CD4-positive, alpha-beta memory T cell (primary cell): ENCODE results near the gene UBXN1. TPM values are rescaled to one million over a fixed set of nuclear protein-coding genes. Genes with fewer than 3 reads are reported as not detected.
A peak's percentile ranks its signal among the peaks of the same experiment; 100 is the strongest.
"Not testable (repeated sequence)": the region's sequence is repeated elsewhere in the genome, so short reads cannot be mapped to it uniquely, and the experiment has no call there.

Experiments
- CTCF ChIA-PET: fragments of 350-600 bp; sonication (Branson Sonifier 250); formaldehyde crosslinking; loops from one replicate; lab custom pipeline; 2021; ENCODE audit warnings: inconsistent platforms; ENCODE audit not compliant: partially characterized antibody; lab: Charles Lee
- POLR2A ChIA-PET: fragments of 350-600 bp; sonication (Branson Sonifier 250); formaldehyde crosslinking; loops from one replicate; lab custom pipeline; 2021; ENCODE audit not compliant: partially characterized antibody; lab: Charles Lee
- DNase-seq, 5 donors: peaks; one replicate each; pipeline versions ENCODE4 v3.0.0 to v3.0.0-alpha.2; 2020 to 2022; ENCODE audit warnings: mixed read lengths in 1 of 5
- H3K27ac ChIP-seq: one replicate; pipeline ENCODE4 v1.7.0; 2013; ENCODE audit warnings: low read depth, low read length
- H3K27me3 ChIP-seq: 2 replicates; pipeline ENCODE4 v1.7.0; 2013; ENCODE audit warnings: mild to moderate bottlenecking, low read length, moderate library complexity; ENCODE audit not compliant: insufficient read depth
- H3K36me3 ChIP-seq: 2 replicates; pipeline ENCODE4 v1.7.0; 2013; ENCODE audit warnings: mild to moderate bottlenecking, low read length, moderate library complexity; ENCODE audit not compliant: insufficient read depth
- H3K4me1 ChIP-seq: 2 replicates; pipeline ENCODE4 v1.7.0; 2013; ENCODE audit warnings: mild to moderate bottlenecking, low read length, moderate library complexity; ENCODE audit not compliant: insufficient read depth
- H3K4me3 ChIP-seq, 2 donors: one replicate each; pipeline ENCODE4 v1.7.0; 2013; ENCODE audit warnings: low read length in 2 of 2, mild to moderate bottlenecking in 1 of 2
- H3K9me3 ChIP-seq, 2 donors: one replicate each; pipeline ENCODE4 v1.7.0; 2013; ENCODE audit warnings: low read length in 2 of 2, control low read depth in 1 of 2; ENCODE audit not compliant: control insufficient read depth in 1 of 2
- H3K27ac Mint-ChIP-seq, 7 donors: one replicate each; pipeline ENCODE4 v1.8.0; 2020 to 2021; ENCODE audit warnings: mixed read lengths in 7 of 7, mild to moderate bottlenecking in 6 of 7, inconsistent platforms in 3 of 7, moderate library complexity in 3 of 7
- H3K27me3 Mint-ChIP-seq, 2 donors: one replicate each; pipeline ENCODE4 v1.8.0; 2020 to 2021; ENCODE audit warnings: mixed read lengths in 2 of 2
- H3K36me3 Mint-ChIP-seq, 2 donors: one replicate each; pipeline ENCODE4 v1.8.0; 2020 to 2021; ENCODE audit warnings: mixed read lengths in 2 of 2, inconsistent platforms in 1 of 2, mild to moderate bottlenecking in 1 of 2
- H3K4me1 Mint-ChIP-seq, 4 donors: one replicate each; pipeline ENCODE4 v1.8.0; 2020 to 2021; ENCODE audit warnings: mixed read lengths in 4 of 4, mild to moderate bottlenecking in 1 of 4
- H3K4me3 Mint-ChIP-seq, 8 donors: one replicate each; pipeline ENCODE4 v1.8.0; 2020 to 2021; ENCODE audit warnings: mixed read lengths in 8 of 8, mild to moderate bottlenecking in 7 of 8, moderate library complexity in 6 of 8, inconsistent platforms in 3 of 8
- H3K9me3 Mint-ChIP-seq, 8 donors: one replicate each; pipeline ENCODE4 v1.8.0; 2020 to 2021; ENCODE audit warnings: mixed read lengths in 8 of 8, mild to moderate bottlenecking in 5 of 8, inconsistent platforms in 3 of 8, moderate library complexity in 1 of 8
- intact Hi-C: fragments of 100-400 bp; cut with micrococcal nuclease; formaldehyde crosslinking; loops from one replicate; pipeline ENCODE4 v1.15.1; 2023
- polyA plus RNA-seq, 2 donors: library from polyadenylated mRNA; unstranded; fragments of 300-500 nt; fragmentation: Illumina TruSeq; gene quantifications; one replicate each; pipeline ENCODE4 v1.2.3, GENCODE V29; 2021
- total RNA-seq, 2 experiments: library from RNA; stranded (reverse); gene quantifications; one replicate each; pipeline ENCODE4 v1.2.3, GENCODE V29; 2021

UBXN1 gene
- total and polyA plus RNA-seq, 4 experiments from 2014 or later: 150 to 185 (median 179) TPM

GRCh38 chr11:62705880-62706849 is 27.3 kb upstream of the UBXN1 start:
- Mint-ChIP-seq H3K9me3 (no peaks in the 10 kb centered on the region), H3K27me3 (no peaks in the 10 kb centered on the region), H3K27ac (peak overlapping the region; percentile 91 to 98 (median 94)), H3K36me3 (peaks cover 4 to 21% of the 10 kb centered on the region in 2 donors), H3K4me3 (peak overlapping the region; percentile 86 to 95 (median 89)), H3K4me1 (peaks cover 21 to 51% (median 36%) of the 10 kb centered on the region in 4 donors)
- ChIA-PET CTCF (interaction anchor here (0.9 to 1.9 kb wide), 8 partner anchors 10 to 112 kb away, joined by 3 to 11 read pairs (median 4); no protein-coding TSS in a partner anchor), POLR2A (interaction anchor here (0.6 to 14.3 kb wide), 33 partner anchors 10 to 1565 kb away, joined by 3 to 283 read pairs (median 6); partner anchors contain the start of genes AHNAK, B3GAT3, C11orf98 and CSKMT)
- H3K9me3 ChIP-seq: no peaks in the 10 kb centered on the region
- H3K27me3 ChIP-seq: no peaks in the 10 kb centered on the region
- H3K4me3 ChIP-seq: peak overlapping the region; percentile 69 to 86
- H3K36me3 ChIP-seq: no peaks in the 10 kb centered on the region
- intact Hi-C loops: no loop called here
- H3K27ac ChIP-seq: peak overlapping the region; percentile 78
- DNase-seq: peak; percentile 90 to 95 (median 91)
- peaks cover 50% of the 10 kb centered on the region for H3K4me1 ChIP-seq

DNA sequence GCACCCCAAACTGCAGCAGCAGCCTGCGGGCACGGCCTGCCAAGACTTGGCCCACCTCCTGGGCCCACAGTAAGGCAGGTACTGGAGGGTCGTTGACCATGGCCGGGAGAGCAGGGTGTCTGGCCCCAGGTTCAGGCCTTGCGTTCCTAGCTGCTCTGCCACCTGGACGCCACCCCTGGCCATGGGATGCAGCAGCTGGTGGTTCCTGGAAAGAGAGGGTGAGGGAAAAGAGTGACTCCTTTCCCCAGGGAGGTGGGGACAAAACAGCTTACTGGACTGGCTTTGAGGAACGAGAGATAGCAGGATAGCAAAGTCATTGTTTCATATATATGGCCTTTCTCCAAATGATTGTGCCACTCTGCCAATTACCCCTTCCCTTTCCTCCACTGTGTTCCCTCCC is 26.5 kb upstream of the UBXN1 start:
- POLR2A ChIA-PET: interaction anchor here (0.6 to 14.3 kb wide), 26 partner anchors 9 to 1566 kb away, joined by 3 to 283 read pairs (median 8); partner anchors contain the start of genes C11orf98, CSKMT, EEF1G and EML3
- Mint-ChIP-seq H3K4me3 (peak overlapping the region; percentile 86 to 95 (median 89)), H3K27me3 (no peaks in the 10 kb centered on the region), H3K27ac (peak overlapping the region; percentile 91 to 96 (median 94)), H3K4me1 (peaks cover 21 to 48% (median 36%) of the 10 kb centered on the region in 4 donors), H3K9me3 (no peaks in the 10 kb centered on the region), H3K36me3 (peaks cover 6 to 20% of the 10 kb centered on the region in 2 donors)
- intact Hi-C loops: no loop called here
- peak overlapping the region; percentile 78 for H3K27ac ChIP-seq
- no peaks in the 10 kb centered on the region for H3K27me3 ChIP-seq
- H3K9me3 ChIP-seq: no peaks in the 10 kb centered on the region
- DNase-seq: no peak
- H3K4me1 ChIP-seq: peaks cover 46% of the 10 kb centered on the region
- no peaks in the 10 kb centered on the region for H3K36me3 ChIP-seq
- CTCF ChIA-PET: interaction anchor here (0.9 to 1.9 kb wide), 6 partner anchors 9 to 111 kb away, joined by 3 to 11 read pairs (median 4); no protein-coding TSS in a partner anchor
- H3K4me3 ChIP-seq: peak overlapping the region; percentile 69 to 86

GRCh38 chr11:62703921-62704320 is 25.0 kb upstream of the UBXN1 start:
- H3K36me3 ChIP-seq, H3K36me3 Mint-ChIP-seq, H3K27ac ChIP-seq, H3K27me3 ChIP-seq, H3K9me3 Mint-ChIP-seq, DNase-seq, H3K9me3 ChIP-seq, H3K4me3 Mint-ChIP-seq, H3K4me3 ChIP-seq, intact Hi-C loops, POLR2A ChIA-PET, H3K27me3 Mint-ChIP-seq: not testable (repeated sequence)
- CTCF ChIA-PET: interaction anchor here (1.2 to 1.5 kb wide), 3 partner anchors 10 to 161 kb away, joined by 3 to 12 read pairs (median 3); partner anchors contain the start of genes C11orf98 and CSKMT
- H3K4me1 Mint-ChIP-seq: peaks cover 14 to 34% (median 25%) of the 10 kb centered on the region in 4 donors
- peak overlapping the region in 1 of 7 donors; percentile 31 for H3K27ac Mint-ChIP-seq
- peaks cover 36% of the 10 kb centered on the region for H3K4me1 ChIP-seq

GRCh38 chr11:62702246-62702645 is 23.4 kb upstream of the UBXN1 start:
- CTCF ChIA-PET: interaction anchor here (0.7 to 1.5 kb wide), 6 partner anchors 21 to 308 kb away, joined by 3 to 6 read pairs (median 3); partner anchors contain the start of genes SLC3A2 and TUT1
- Mint-ChIP-seq H3K27ac (peak overlapping the region in 1 of 7 donors; percentile 75), H3K4me3 (no peak overlapping the region), H3K27me3 (no peaks in the 10 kb centered on the region), H3K9me3 (no peaks in the 10 kb centered on the region), H3K36me3 (peaks cover 5 to 6% of the 10 kb centered on the region in 2 donors), H3K4me1 (peaks cover 10 to 20% (median 15%) of the 10 kb centered on the region in 4 donors)
- DNase-seq: no peak
- H3K27ac ChIP-seq: no peak overlapping the region
- intact Hi-C loops: no loop called here
- H3K9me3 ChIP-seq: no peaks in the 10 kb centered on the region
- H3K4me1 ChIP-seq: peaks cover 19% of the 10 kb centered on the region
- no peaks in the 10 kb centered on the region for H3K36me3 ChIP-seq
- POLR2A ChIA-PET: interaction anchor here (1.6 to 1.9 kb wide), 2 partner anchors 31 to 37 kb away, joined by 4 to 8 read pairs; partner anchors contain the start of genes C11orf98, CSKMT, LBHD1 and UQCC3
- no peak overlapping the region for H3K4me3 ChIP-seq
- no peaks in the 10 kb centered on the region for H3K27me3 ChIP-seq

- Histone ChIP-seq H3K27me3 (no peaks in the 10 kb centered on the region), H3K27ac (no peak overlapping the region), H3K4me3 (no peak overlapping the region), H3K9me3 (no peaks in the 10 kb centered on the region), H3K36me3 (no peaks in the 10 kb centered on the region), H3K4me1 (no peaks in the 10 kb centered on the region)
- Mint-ChIP-seq H3K4me3 (no peak overlapping the region), H3K27ac (peak overlapping the region in 4 of 7 donors; percentile 7 to 77 (median 56)), H3K27me3 (no peaks in the 10 kb centered on the region), H3K36me3 (peaks cover 12% of the 10 kb centered on the region in 2 donors), H3K4me1 (peaks cover 5 to 7% (median 6%) of the 10 kb centered on the region in 4 donors), H3K9me3 (no peaks in the 10 kb centered on the region)
- POLR2A ChIA-PET: interaction anchor here (0.7 to 2.9 kb wide), 8 partner anchors 15 to 134 kb away, joined by 3 to 20 read pairs (median 5); partner anchors contain the start of genes C11orf98, CSKMT, EEF1G and HNRNPUL2
- peak; percentile 73 to 80 (median 74) for DNase-seq
- intact Hi-C loops: loop anchor here (1.0 to 5.0 kb wide), 4 partner anchors 16 to 312 kb away; partner anchors contain the start of gene UBXN1
- CTCF ChIA-PET: interaction anchor here (0.6 to 8.0 kb wide), 38 partner anchors 9 to 299 kb away, joined by 3 to 82 read pairs (median 4); partner anchors contain the start of genes C11orf98, CSKMT, EEF1G and INTS5
These were observed 15.7 kb upstream of the UBXN1 start for GRCh38 chr11:62694455-62695167.

- intact Hi-C loops: loop anchor here (1.0 to 5.0 kb wide), 4 partner anchors 15 to 311 kb away; partner anchors contain the start of gene UBXN1
- not testable (repeated sequence) for H3K4me1 ChIP-seq, H3K4me3 ChIP-seq, H3K36me3 ChIP-seq, H3K4me3 Mint-ChIP-seq, H3K9me3 ChIP-seq, H3K27ac ChIP-seq, H3K27me3 ChIP-seq, DNase-seq, H3K4me1 Mint-ChIP-seq, H3K27me3 Mint-ChIP-seq, H3K9me3 Mint-ChIP-seq, H3K27ac Mint-ChIP-seq
- peaks cover 12% of the 10 kb centered on the region in 2 donors for H3K36me3 Mint-ChIP-seq
- ChIA-PET CTCF (interaction anchor here (0.8 to 8.0 kb wide), 20 partner anchors 10 to 312 kb away, joined by 3 to 82 read pairs (median 6); partner anchors contain the start of genes EEF1G, TUT1 and ZBTB3), POLR2A (interaction anchor here (0.7 to 2.9 kb wide), 8 partner anchors 10 to 269 kb away, joined by 3 to 20 read pairs (median 4); partner anchors contain the start of genes C11orf98, CSKMT, EEF1G and HNRNPUL2)
These were observed 14.8 kb upstream of the UBXN1 start for GRCh38 chr11:62693624-62694023.
